Gastroesophageal sphincter (tissue), 3 donors: ENCODE measurements around the gene BCAS3.

Experiments used
- EP300 ChIP-seq: sonication (generic); formaldehyde crosslinking; IDR thresholded peaks from one replicate; pipeline ENCODE4 v1.6.1; 2017; ENCODE audit warnings: antibody characterized with exemption, mild to moderate bottlenecking
- TF ChIP-seq, protein P1 (sequence below), 4 experiments: fragments of 200-600 bp in 2 of 4; fragments of 450-650 bp in 2 of 4; sonication (generic) in 1 of 4; IDR thresholded peaks; one replicate each; pipeline ENCODE4 v1.5.1; 2017 to 2019; ENCODE audit warnings: antibody characterized with exemption in 4 of 4, mild to moderate bottlenecking in 2 of 4, moderate library complexity in 2 of 4

DNA sequence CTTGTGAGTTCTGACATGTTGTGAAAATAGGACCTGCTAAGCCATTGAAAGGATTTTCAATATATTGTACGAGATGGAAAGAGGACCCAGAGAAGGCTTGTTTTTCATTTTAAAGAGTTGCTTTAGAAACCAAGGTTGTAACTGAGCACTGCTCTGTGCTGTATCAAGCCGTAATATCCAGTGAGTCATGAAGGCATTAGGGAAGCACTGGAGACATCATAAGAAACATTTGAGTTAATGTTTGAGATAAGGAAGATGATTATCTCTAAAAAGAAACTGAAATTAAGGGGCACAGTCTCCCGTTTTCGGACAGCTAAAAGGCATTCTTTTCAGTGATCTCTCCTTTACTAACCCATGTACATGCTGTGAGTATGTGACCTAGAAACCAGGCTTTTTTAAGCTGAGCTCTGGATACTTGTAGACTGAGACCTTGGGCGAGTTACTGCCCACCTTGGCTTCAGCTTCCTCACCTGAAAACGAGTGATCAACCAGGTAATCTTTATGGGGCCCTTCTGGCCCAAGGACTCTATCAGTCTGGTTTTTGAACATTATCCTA, 572.8 kb downstream of the BCAS3 start:
- no peak for TF ChIP-seq EP300
- TF ChIP-seq, protein P1, sequence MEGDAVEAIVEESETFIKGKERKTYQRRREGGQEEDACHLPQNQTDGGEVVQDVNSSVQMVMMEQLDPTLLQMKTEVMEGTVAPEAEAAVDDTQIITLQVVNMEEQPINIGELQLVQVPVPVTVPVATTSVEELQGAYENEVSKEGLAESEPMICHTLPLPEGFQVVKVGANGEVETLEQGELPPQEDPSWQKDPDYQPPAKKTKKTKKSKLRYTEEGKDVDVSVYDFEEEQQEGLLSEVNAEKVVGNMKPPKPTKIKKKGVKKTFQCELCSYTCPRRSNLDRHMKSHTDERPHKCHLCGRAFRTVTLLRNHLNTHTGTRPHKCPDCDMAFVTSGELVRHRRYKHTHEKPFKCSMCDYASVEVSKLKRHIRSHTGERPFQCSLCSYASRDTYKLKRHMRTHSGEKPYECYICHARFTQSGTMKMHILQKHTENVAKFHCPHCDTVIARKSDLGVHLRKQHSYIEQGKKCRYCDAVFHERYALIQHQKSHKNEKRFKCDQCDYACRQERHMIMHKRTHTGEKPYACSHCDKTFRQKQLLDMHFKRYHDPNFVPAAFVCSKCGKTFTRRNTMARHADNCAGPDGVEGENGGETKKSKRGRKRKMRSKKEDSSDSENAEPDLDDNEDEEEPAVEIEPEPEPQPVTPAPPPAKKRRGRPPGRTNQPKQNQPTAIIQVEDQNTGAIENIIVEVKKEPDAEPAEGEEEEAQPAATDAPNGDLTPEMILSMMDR (IDR thresholded peaks at IDR 0.05): no peak
